Vagina (tissue), 2 donors: ENCODE data around the gene MT1A.

Experiments
- CTCF ChIP-seq, 3 experiments: fragments of 450-650 bp in 2 of 3; fragments of 200-600 bp in 1 of 3; sonication (generic) in 1 of 3; IDR thresholded peaks; one replicate each; pipeline ENCODE4 v1.5.1; 2017 to 2019; ENCODE audit warnings: antibody characterized with exemption in 3 of 3, mild to moderate bottlenecking in 2 of 3, moderate library complexity in 2 of 3
- POLR2A ChIP-seq, 2 donors: fragments of 450-650 bp; IDR thresholded peaks; one replicate each; pipeline ENCODE4 v1.6.1; 2017; ENCODE audit warnings: antibody characterized with exemption in 2 of 2, mild to moderate bottlenecking in 2 of 2, moderate library complexity in 2 of 2
- POLR2AphosphoS5 ChIP-seq, 2 donors: sonication (generic); formaldehyde crosslinking; IDR thresholded peaks; one replicate each; pipeline ENCODE4 v1.9.0; 2017; ENCODE audit warnings: antibody characterized with exemption in 2 of 2, mild to moderate bottlenecking in 2 of 2, low read depth in 1 of 2; ENCODE audit not compliant: insufficient read depth in 1 of 2

- TF ChIP-seq CTCF (IDR thresholded peaks at IDR 0.05) (no peak), POLR2A (IDR thresholded peaks at IDR 0.05) (no peak), POLR2AphosphoS5 (IDR thresholded peaks at IDR 0.05; ENCODE audit: insufficient read depth in 1 of 2, low read depth in 1 of 2) (no peak)
These were observed 9.7 kb upstream of the MT1A start for GRCh38 chr16:56628486-56629350.
